G401 (cell line): ENCODE results near the gene MT4. TPM values are rescaled to one million over a fixed set of nuclear protein-coding genes. Genes with fewer than 3 reads are reported as not detected.
"Not testable (repeated sequence)": the region's sequence is repeated elsewhere in the genome, so short reads cannot be mapped to it uniquely, and the experiment has no call there.

Experiments
- DNase-seq: peaks from one replicate; pipeline ENCODE4 v3.0.0-alpha.2; 2015; ENCODE audit warnings: low spot score
- in situ Hi-C: cut with HindIII; loops from 2 replicates; pipeline ENCODE4 v1.10.0; 2016; ENCODE audit warnings: low sequenced_read_pairs, mixed read lengths
- total RNA-seq: library from RNA; depleted of rRNA; stranded (reverse); fragments of >200 nt; shearing (Covaris generic); gene quantifications from 2 replicates; pipeline ENCODE4 v1.2.3, GENCODE V29; 2014

MT4 gene
- total RNA-seq, 1 experiment from 2014 or later = not detected

GRCh38 chr16:56554441-56554840 is 10.4 kb upstream of the MT4 start:
- in situ Hi-C loops = no loop called here
- DNase-seq = no peak

GRCh38 chr16:56558024-56558747 is 6.7 kb upstream of the MT4 start:
- peak; percentile 98 for DNase-seq

GRCh38 chr16:56559109-56559508 is 5.8 kb upstream of the MT4 start:
- in situ Hi-C loops = no loop called here
- DNase-seq = no peak

More at GRCh38 chr16:56558024-56558747, 6.7 kb upstream of the MT4 start:
- in situ Hi-C loops = no loop called here

- DNase-seq = no peak
- in situ Hi-C loops = no loop called here
Observed at GRCh38 chr16:56560447-56560846, 4.4 kb upstream of the MT4 start.

GRCh38 chr16:56561126-56561525 is 3.7 kb upstream of the MT4 start:
- in situ Hi-C loops = no loop called here
- no peak for DNase-seq

GRCh38 chr16:56569971-56570370 is 5.1 kb downstream of the MT4 start:
- in situ Hi-C loops = no loop called here
- no peak for DNase-seq

- in situ Hi-C loops = no loop called here
- DNase-seq = no peak
Observed at GRCh38 chr16:56571525-56571924, 6.7 kb downstream of the MT4 start.

GRCh38 chr16:56574625-56575024 is 9.8 kb downstream of the MT4 start:
- in situ Hi-C loops = no loop called here

GRCh38 chr16:56576585-56577299 is 11.9 kb downstream of the MT4 start:
- peak; percentile 28 for DNase-seq
- in situ Hi-C loops = no loop called here

More at GRCh38 chr16:56574625-56575024, 9.8 kb downstream of the MT4 start:
- no peak for DNase-seq

- in situ Hi-C loops = no loop called here
- DNase-seq = no peak
Observed at GRCh38 chr16:56577300-56577625, 12.4 kb downstream of the MT4 start.

- no peak for DNase-seq
- in situ Hi-C loops = no loop called here
Observed at GRCh38 chr16:56580391-56581048, 15.6 kb downstream of the MT4 start.

- in situ Hi-C loops, DNase-seq: not testable (repeated sequence)
Observed at GRCh38 chr16:56582911-56583310, 18.0 kb downstream of the MT4 start.

GRCh38 chr16:56583351-56584168 is 18.7 kb downstream of the MT4 start:
- no peak for DNase-seq
- in situ Hi-C loops = no loop called here

GRCh38 chr16:56584276-56584675 is 19.4 kb downstream of the MT4 start:
- DNase-seq = no peak
- in situ Hi-C loops = no loop called here

GRCh38 chr16:56588781-56589140 is 23.9 kb downstream of the MT4 start:
- in situ Hi-C loops = no loop called here
- no peak for DNase-seq

GRCh38 chr16:56589141-56590039 is 24.5 kb downstream of the MT4 start, which contains the start of gene MT3:
MT3 (plus strand) TSS chr16:56589528; CDS start chr16:56589591, 63 bp downstream.
- in situ Hi-C loops = no loop called here
- peak; percentile 80 for DNase-seq

GRCh38 chr16:56591377-56592060 is 26.6 kb downstream of the MT4 start:
- in situ Hi-C loops = no loop called here
- DNase-seq = no peak
